Measurements from ENCODE around the gene HS3ST1.

- TF ChIP-seq FOXA1 (IDR thresholded peaks at IDR 0.05) (no peak), ZNF384 (IDR thresholded peaks at IDR 0.05) (no peak), FOXM1 (IDR thresholded peaks at IDR 0.05; ENCODE audit: borderline replicate concordance) (no peak), SP1 (IDR thresholded peaks at IDR 0.05) (no peak), HDGF (IDR thresholded peaks at IDR 0.05; ENCODE audit: borderline replicate concordance) (no peak), SUZ12 (IDR thresholded peaks at IDR 0.05) (no peak)
These were observed 19.1 kb downstream of the HS3ST1 start for GRCh38 chr4:11409632-11410031.
